GM23338 (cell line): Measurements from ENCODE around the gene WSCD1.

Experiments
- CREB1 ChIP-seq: fragments of 250-450 bp; sonication (Bioruptor Pico); IDR thresholded peaks from 2 replicates; pipeline ENCODE4 v1.5.0; 2020; ENCODE audit warnings: low read depth, mild to moderate bottlenecking, moderate library complexity
- EZH2 ChIP-seq: fragments of 200-600 bp; sonication (generic); IDR thresholded peaks from one replicate; pipeline ENCODE4 v1.8.0; 2017; ENCODE audit warnings: antibody characterized with exemption, mild to moderate bottlenecking, low read depth; ENCODE audit not compliant: unreplicated experiment
- EZH2phosphoT487 ChIP-seq: fragments of 200-600 bp; sonication (generic); IDR thresholded peaks from one replicate; pipeline ENCODE4 v1.8.1; 2018; ENCODE audit warnings: antibody characterized with exemption; ENCODE audit not compliant: unreplicated experiment
- JUNB ChIP-seq: IDR thresholded peaks from one replicate; pipeline ENCODE4 v1.6.1; 2016; ENCODE audit warnings: antibody characterized with exemption; ENCODE audit not compliant: unreplicated experiment
- NANOG ChIP-seq: IDR thresholded peaks from 2 replicates; pipeline ENCODE4 v1.6.1; 2016; ENCODE audit warnings: antibody characterized with exemption, borderline replicate concordance
- POLR2AphosphoS5 ChIP-seq: IDR thresholded peaks from 2 replicates; pipeline ENCODE4 v1.6.1; 2016; ENCODE audit warnings: antibody characterized with exemption, low read depth
- TF ChIP-seq, protein P1 (sequence below), 2 experiments: fragments of 200-600 bp in 1 of 2; sonication (generic) in 1 of 2; conservative IDR thresholded peaks; 2 replicates each; pipeline versions ENCODE4 v1.5.1 to v1.6.1; 2016 to 2017; ENCODE audit warnings: antibody characterized with exemption in 2 of 2, low read depth in 2 of 2, mild to moderate bottlenecking in 2 of 2, moderate library complexity in 1 of 2
- TF ChIP-seq, protein P2 (sequence below): IDR thresholded peaks from one replicate; pipeline ENCODE4 v1.6.1; 2018; ENCODE audit warnings: antibody characterized with exemption; ENCODE audit not compliant: unreplicated experiment

DNA sequence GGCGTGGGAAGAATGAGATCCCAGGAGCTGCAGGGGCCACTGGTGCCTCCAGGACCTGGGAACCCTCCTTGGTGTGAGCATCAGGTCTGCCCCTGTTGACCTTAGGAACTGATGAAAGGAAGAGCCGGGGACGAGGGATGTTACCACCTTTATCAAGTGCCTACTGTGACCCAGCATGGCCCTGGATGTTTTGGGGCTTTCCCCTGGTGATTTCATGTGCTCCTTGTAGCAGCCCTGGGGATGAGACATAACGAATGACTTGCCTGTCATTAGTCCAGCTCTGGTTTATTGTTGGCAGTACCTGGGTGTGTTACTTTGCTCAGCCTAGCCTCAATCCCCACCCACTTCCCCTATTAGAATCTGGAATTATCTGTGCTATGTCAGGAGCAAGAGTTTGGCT lies 39.9 kb downstream of the WSCD1 start:
- TF ChIP-seq, protein P1, sequence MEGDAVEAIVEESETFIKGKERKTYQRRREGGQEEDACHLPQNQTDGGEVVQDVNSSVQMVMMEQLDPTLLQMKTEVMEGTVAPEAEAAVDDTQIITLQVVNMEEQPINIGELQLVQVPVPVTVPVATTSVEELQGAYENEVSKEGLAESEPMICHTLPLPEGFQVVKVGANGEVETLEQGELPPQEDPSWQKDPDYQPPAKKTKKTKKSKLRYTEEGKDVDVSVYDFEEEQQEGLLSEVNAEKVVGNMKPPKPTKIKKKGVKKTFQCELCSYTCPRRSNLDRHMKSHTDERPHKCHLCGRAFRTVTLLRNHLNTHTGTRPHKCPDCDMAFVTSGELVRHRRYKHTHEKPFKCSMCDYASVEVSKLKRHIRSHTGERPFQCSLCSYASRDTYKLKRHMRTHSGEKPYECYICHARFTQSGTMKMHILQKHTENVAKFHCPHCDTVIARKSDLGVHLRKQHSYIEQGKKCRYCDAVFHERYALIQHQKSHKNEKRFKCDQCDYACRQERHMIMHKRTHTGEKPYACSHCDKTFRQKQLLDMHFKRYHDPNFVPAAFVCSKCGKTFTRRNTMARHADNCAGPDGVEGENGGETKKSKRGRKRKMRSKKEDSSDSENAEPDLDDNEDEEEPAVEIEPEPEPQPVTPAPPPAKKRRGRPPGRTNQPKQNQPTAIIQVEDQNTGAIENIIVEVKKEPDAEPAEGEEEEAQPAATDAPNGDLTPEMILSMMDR (conservative IDR thresholded peaks at IDR 0.05; ENCODE audit: low read depth in 2 of 2): no peak
- no peak for TF ChIP-seq POLR2AphosphoS5
- no peak for TF ChIP-seq EZH2
- no peak for TF ChIP-seq CREB1 (CRISPR knock-in tag)
- no peak for TF ChIP-seq JUNB
- TF ChIP-seq, protein P2, sequence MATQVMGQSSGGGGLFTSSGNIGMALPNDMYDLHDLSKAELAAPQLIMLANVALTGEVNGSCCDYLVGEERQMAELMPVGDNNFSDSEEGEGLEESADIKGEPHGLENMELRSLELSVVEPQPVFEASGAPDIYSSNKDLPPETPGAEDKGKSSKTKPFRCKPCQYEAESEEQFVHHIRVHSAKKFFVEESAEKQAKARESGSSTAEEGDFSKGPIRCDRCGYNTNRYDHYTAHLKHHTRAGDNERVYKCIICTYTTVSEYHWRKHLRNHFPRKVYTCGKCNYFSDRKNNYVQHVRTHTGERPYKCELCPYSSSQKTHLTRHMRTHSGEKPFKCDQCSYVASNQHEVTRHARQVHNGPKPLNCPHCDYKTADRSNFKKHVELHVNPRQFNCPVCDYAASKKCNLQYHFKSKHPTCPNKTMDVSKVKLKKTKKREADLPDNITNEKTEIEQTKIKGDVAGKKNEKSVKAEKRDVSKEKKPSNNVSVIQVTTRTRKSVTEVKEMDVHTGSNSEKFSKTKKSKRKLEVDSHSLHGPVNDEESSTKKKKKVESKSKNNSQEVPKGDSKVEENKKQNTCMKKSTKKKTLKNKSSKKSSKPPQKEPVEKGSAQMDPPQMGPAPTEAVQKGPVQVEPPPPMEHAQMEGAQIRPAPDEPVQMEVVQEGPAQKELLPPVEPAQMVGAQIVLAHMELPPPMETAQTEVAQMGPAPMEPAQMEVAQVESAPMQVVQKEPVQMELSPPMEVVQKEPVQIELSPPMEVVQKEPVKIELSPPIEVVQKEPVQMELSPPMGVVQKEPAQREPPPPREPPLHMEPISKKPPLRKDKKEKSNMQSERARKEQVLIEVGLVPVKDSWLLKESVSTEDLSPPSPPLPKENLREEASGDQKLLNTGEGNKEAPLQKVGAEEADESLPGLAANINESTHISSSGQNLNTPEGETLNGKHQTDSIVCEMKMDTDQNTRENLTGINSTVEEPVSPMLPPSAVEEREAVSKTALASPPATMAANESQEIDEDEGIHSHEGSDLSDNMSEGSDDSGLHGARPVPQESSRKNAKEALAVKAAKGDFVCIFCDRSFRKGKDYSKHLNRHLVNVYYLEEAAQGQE: no peak
- no peak for TF ChIP-seq EZH2phosphoT487
- no peak for TF ChIP-seq NANOG
